Body of pancreas (tissue), 4 donors: ENCODE data around the gene TARS1.

Experiments
- CTCF ChIP-seq, 7 experiments: fragments of 450-650 bp in 4 of 7; fragments of 200-600 bp in 3 of 7; sonication (generic) in 3 of 7; IDR thresholded peaks; one replicate each; pipeline ENCODE4 v1.5.1; 2016 to 2019; ENCODE audit warnings: antibody characterized with exemption in 7 of 7
- POLR2A ChIP-seq, 3 donors: fragments of 450-650 bp; IDR thresholded peaks; one replicate each; pipeline ENCODE4 v1.6.1; 2016; ENCODE audit warnings: antibody characterized with exemption in 3 of 3, mild to moderate bottlenecking in 2 of 3

DNA sequence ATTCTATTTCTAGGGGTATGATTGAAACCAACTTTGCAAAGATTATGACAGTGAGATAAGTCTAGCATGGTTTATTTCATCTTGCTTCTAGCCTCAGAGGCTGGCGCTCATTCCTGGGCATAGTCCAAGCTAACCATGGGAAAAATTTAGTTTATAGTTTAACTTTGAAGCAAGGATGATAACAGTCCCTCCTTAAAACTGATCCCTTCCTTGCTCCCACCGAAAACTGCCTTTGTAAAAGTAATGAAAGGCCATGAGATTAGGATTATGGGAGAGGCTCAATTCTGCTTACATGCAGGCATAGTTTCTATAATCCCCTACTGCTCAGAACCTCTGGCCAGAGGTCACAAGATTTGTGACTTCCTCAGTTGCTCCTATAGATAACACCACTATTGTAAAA is 75.7 kb downstream of the TARS1 start:
- no peak for TF ChIP-seq CTCF (IDR thresholded peaks at IDR 0.05)
- no peak for TF ChIP-seq POLR2A (IDR thresholded peaks at IDR 0.05)
